GM18907 (cell line): ENCODE data around the gene THOC5.
"Not testable (repeated sequence)": the region's sequence is repeated elsewhere in the genome, so short reads cannot be mapped to it uniquely, and the experiment has no call there.

Experiments
- ATAC-seq: cut with Tn5 transposase; IDR thresholded peaks from one replicate; pipeline ENCODE4 v1.9.1; 2021; ENCODE audit warnings: mild to moderate bottlenecking, moderate library complexity; ENCODE audit not compliant: unreplicated experiment

THOC5 gene

DNA sequence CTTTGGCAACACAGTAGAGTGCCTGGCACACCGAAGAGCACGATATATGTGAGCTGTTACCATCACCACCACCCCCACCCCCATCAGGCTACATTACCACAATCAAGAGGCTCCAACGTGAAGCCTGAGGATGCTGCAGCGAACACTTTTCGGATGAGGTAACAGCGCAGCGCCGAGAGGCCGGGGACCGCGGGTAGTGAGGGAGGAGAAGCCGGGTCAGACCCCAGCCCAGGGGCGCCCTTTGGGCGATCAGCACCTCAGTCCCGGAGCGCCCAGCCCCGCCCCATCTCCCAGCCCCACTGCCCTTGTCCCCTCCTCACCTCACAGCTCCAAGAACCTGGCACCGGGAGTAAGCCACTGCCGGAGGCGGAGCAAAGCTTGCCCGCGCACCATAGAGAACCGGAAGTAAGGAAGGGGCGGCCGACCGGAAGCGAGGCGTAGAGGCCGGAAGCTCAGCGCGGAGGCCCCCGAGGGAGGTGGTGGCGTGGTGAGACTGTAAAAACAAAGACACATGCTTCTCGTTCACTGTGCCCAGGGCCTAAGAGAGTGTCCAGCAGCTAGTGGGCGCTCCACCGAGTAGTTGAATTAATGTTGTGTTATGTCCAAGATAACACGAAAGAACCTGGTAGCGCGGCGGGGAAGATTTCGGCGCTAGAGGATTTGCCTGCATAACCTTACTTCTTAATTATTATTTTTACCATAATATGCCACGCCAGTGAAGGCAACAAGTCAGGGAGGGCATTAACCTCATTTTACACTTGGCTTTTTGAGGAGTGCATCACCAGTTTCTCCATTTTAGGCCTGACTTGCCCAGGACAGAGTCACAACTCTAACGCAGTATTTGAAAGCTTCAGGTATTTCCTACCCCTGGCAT, at the start of gene THOC5:
Gene THOC5, minus strand, starts transcription at position 407 of the 874 bp plus-strand sequence. CDS start 4,610 bp downstream, outside the sequence.
- ATAC-seq = peak; percentile 94

DNA sequence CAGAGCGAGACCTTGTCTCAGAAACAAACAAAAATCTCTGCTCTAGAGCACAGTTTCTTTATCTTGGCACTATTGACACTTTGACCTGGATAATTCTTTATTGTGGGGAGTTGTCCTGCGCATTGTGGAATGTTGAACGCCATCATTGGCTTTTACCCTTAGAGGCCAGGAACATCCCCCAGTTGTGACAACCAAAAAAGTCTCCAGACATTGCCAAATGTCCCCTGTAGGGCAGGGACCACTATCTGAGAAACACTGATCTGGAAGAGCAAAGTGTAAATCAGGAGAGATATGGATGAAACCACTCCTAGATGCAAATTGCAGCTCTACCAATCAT, 45.1 kb upstream of the THOC5 start:
- no peak for ATAC-seq

DNA sequence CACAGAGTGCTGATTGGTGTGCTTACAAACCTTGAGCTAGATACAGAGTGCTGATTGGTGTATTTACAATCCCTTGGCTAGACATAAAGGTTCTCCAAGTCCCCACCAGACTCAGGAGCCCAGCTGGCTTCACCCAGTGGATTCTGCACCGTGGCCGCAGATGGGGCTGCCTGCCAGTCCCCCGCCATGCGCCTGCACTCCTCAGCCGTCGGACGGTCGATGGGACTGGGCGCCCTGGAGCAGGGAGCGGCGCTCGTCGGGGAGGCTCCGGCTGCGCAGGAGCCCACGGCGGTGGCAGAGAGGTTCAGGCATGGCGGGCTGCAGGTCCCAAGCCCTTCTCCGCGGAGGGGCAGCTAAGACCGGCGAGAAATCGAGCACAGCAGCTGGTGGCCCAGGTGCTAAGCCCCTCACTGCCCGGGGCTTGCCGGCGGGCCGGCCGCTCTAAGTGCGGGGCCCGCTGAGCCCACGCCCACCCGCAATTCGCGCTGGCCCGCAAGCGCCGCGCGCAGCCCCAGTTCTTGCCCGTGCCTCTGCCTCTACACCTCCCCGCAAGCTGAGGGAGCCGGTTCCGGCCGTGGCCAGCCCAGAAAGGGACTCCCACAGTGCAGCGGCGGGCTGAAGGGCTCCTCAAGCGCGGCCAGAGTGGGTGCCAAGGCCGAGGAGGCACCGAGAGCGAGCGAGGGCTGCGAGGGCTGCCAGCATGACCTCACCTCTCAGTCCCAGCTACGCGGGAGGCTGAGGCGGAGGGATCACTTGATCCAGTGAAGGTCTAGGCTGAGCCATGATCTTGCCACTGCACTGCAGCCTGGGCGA, 44.5 kb upstream of the THOC5 start:
- ATAC-seq = not testable (repeated sequence)

DNA sequence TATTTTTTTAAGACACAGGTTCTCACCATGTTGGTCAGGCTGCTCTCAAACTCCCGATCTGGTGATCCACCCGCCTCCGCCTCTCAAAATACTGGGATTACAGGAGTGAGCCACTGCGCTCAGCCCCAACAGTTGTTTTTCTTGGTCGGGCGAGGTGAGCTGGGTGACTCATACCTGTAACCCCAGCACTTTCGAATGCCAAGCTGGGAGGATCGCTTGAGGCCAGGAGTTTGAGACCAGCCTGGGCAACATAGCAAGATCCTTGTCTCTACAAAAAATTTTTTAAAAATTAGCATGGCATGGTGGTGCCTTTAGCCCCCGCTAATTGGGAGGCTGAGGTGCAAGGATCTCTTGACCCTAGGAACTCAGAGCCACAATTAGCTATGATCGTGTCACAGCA, 42.9 kb upstream of the THOC5 start:
- ATAC-seq = no peak

- ATAC-seq = not testable (repeated sequence)
Observed at GRCh38 chr22:29594447-29594846, 40.9 kb upstream of the THOC5 start.

DNA sequence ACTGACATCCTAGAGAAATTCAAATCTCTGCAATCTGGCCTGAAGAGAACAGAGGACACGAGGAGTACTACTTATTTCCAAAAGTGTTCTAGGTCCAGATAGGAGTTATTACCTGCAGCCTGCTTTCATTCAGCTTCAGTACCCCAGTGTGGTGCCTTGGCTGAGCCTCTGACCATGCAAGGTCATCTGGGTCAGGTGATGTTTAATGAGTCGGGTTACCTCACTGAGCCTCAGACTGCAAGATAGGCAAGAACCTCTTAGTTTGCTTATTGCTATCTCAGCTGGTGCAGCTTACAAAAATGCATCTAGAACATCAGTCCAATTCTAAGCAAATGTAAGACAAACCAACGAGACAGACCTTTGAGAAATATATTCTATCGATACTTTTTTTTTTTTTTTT, 40.4 kb upstream of the THOC5 start:
- ATAC-seq = no peak

GRCh38 chr22:29587938-29588699, 34.6 kb upstream of the THOC5 start:
- ATAC-seq = no peak

- not testable (repeated sequence) for ATAC-seq
Observed at GRCh38 chr22:29586193-29586705, 32.7 kb upstream of the THOC5 start.

- ATAC-seq = no peak
Observed at GRCh38 chr22:29584975-29585374, 31.4 kb upstream of the THOC5 start.

DNA sequence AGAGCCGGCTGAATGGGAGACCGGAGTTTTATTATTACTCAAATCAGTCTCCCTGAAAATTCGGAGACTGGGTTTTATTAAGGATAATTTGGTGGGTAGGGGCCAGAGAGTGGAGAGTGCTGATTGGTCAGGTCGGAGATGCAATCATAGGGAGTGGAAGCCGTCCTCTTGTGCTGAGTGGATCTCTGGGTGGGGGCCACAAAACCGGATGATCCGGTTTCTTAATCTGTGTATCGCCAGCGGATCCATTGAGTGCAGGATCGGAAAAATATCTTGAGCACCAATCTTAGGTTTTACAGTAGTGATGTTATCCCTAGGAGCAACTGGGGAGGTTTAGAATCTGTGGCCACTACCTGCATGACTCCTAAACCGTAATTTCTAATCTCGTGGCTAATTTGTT, 28.2 kb upstream of the THOC5 start:
- ATAC-seq = no peak

DNA sequence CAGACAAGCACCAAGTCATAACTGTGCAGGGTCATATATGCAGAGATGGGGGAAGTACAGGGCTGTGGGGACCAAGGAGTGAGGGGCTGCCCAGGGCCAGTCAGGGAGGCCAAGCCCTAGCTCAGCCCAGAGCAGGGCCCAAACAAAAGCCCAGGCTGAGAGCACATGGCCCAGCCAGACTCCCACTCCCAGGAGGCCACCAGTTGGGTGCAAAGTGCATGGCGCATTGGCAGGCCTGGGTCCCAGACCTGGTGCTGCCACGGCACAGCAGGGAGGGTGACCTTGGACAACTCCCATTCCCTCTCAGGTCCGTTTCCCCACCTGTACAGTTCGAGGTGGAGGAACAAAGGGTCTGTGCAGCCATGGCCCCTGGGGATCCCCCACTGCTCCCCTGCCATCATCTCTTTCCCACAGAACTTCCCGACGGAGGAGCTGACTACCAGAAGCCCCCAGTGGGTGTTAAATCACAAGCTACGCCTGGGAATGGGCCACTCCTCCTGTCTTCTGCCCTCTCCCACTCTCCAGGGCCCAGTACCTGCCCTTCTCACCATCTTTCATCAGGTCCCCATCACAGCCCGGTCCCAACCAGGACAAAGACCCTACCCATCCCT, 26.7 kb upstream of the THOC5 start:
- ATAC-seq = peak; percentile 4

DNA sequence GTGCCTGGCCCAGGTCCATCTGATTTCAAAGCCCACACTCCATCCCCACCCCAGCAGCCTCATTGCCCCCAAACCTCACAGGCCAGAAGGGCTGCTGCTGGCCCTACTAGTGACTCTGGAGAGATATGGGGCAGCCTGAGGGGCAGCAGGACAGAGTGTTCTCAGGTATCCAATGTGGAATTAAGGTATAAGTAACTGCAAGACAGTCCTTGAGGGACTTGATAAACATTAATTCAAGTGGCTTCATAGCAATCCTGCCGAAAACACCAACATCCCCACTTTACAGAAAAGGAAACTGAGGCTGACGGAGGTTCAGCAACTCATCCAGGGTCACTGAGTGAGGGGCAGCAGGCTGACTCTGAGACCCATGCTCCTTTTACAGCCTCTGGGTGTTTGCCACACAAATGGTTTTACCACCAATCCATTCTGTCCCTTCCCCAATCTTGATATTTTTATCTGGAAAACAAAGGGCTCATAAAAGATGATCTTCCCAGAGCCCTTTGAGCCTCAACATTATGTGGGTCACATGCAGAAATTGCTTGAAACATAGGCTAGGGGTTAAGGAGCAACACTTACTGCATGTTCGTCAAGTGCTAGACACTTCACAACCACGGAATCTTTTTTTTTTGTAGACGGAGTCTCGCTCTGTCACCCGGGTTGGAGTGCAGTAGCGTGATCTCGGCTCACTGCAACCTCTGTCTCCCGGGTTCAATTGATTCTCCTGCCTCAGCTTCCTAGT, 25.1 kb upstream of the THOC5 start:
- no peak for ATAC-seq

- no peak for ATAC-seq
Observed at GRCh38 chr22:29574762-29575450, 21.3 kb upstream of the THOC5 start.

GRCh38 chr22:29570912-29571549, 17.5 kb upstream of the THOC5 start:
- no peak for ATAC-seq

- no peak for ATAC-seq
Observed at GRCh38 chr22:29570456-29570855, 16.9 kb upstream of the THOC5 start.

DNA sequence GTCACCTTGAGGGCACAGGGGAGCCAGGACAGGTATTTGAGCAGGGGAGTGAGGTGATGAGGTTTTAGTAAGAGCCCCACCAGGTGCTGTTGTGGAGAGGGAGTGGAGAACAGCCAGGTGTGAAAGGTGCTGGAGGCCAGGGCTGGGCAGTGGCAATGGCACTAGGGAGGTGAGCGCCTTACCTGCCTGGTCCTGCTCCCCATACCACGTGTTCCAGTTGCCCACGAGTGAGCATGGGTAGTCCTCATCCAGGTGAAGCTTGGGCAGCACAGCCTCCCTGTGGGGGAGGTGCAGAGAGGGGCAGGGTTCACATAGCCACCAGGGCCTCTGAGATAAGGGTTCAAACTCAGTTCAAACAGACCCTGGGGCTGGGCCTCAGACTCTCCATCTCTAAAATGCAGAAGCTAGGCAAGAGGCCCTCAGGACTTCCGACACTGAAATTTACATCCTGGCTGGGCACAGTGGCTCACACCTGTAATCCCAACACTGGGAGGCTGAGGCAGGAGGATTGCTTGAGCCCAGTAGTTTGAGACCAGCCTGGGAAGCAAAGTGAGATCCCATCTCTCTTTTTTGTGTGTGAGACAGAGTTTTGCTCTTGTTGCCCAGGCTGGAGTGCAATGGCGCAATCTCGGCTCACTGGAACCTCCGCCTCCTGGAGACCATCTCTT, 15.6 kb upstream of the THOC5 start:
- ATAC-seq = no peak

DNA sequence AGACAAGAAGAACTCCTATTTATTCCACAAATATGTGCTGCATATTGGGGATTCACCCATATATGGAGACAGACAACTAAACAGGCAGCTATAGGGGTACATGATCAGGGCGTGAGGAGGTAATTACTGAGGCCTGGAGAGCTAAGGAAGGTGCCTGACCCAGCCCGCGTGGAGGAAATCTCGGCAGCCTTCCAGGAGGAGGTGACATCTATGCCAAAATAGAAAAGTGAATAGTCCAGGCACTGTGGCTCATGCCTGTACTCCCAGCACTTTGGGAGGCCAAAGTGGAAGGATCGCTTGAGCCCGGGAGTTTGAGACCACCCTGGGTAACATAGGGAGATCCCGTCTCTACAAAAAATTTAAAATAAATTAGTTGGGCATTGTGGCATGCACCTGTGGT, 13.8 kb upstream of the THOC5 start:
- ATAC-seq = no peak

GRCh38 chr22:29566513-29566912, 13.0 kb upstream of the THOC5 start:
- ATAC-seq = not testable (repeated sequence)
